ENCODE measurements around the gene PARP16. TPM values are rescaled to one million over a fixed set of nuclear protein-coding genes. Genes with fewer than 3 reads are reported as not detected.

The PARP16 gene
- total RNA-seq, 2 experiments from 2014 or later = 12.3 TPM

- POLR2A ChIA-PET = no interaction called here
- Mint-ChIP-seq H3K27ac (no peak overlapping the region), H3K4me3 (no peak overlapping the region), H3K27me3 (no peaks in the 10 kb centered on the region), H3K9me3 (no peaks in the 10 kb centered on the region), H3K36me3 (peaks cover 19% of the 10 kb centered on the region), H3K4me1 (ENCODE audit: low read depth) (no peaks in the 10 kb centered on the region)
- no peak for DNase-seq
- intact Hi-C loops (cut with micrococcal nuclease) = no loop called here
- CTCF ChIA-PET = no interaction called here
These were observed 20.2 kb downstream of the PARP16 start for GRCh38 chr15:65266469-65266868.

GRCh38 chr15:65264863-65265430 lies 21.7 kb downstream of the PARP16 start:
- no peaks in the 10 kb centered on the region for H3K27me3 Mint-ChIP-seq
- peaks cover 18% of the 10 kb centered on the region for H3K36me3 Mint-ChIP-seq
- H3K27ac Mint-ChIP-seq = no peak overlapping the region
- DNase-seq = no peak
- H3K9me3 Mint-ChIP-seq = no peaks in the 10 kb centered on the region
- ChIA-PET CTCF (interaction anchor here (1.7 kb wide), 1 partner anchor 54 kb away, joined by 4 read pairs; the partner anchor contains the start of gene CILP), POLR2A (no interaction called here)
- H3K4me1 Mint-ChIP-seq (ENCODE audit: low read depth) = no peaks in the 10 kb centered on the region
- H3K4me3 Mint-ChIP-seq = no peak overlapping the region
- intact Hi-C loops (cut with micrococcal nuclease) = no loop called here

- CTCF ChIA-PET = no interaction called here
- POLR2A ChIA-PET = no interaction called here
- intact Hi-C loops (cut with micrococcal nuclease) = no loop called here
- Mint-ChIP-seq H3K36me3 (peaks cover 25% of the 10 kb centered on the region), H3K9me3 (no peaks in the 10 kb centered on the region), H3K27ac (no peak overlapping the region), H3K27me3 (no peaks in the 10 kb centered on the region), H3K4me3 (no peak overlapping the region), H3K4me1 (ENCODE audit: low read depth) (no peaks in the 10 kb centered on the region)
- DNase-seq = no peak
These were observed 23.4 kb downstream of the PARP16 start for GRCh38 chr15:65263313-65263712.

- Mint-ChIP-seq H3K27ac (no peak overlapping the region), H3K4me3 (no peak overlapping the region), H3K27me3 (no peaks in the 10 kb centered on the region), H3K36me3 (peaks cover 26% of the 10 kb centered on the region), H3K9me3 (no peaks in the 10 kb centered on the region), H3K4me1 (ENCODE audit: low read depth) (no peaks in the 10 kb centered on the region)
- intact Hi-C loops (cut with micrococcal nuclease) = no loop called here
- no peak for DNase-seq
- POLR2A ChIA-PET = no interaction called here
- CTCF ChIA-PET = no interaction called here
These were observed 25.7 kb downstream of the PARP16 start for GRCh38 chr15:65260968-65261367.

- no peak overlapping the region for H3K4me3 Mint-ChIP-seq
- POLR2A ChIA-PET = no interaction called here
- no peaks in the 10 kb centered on the region for H3K4me1 Mint-ChIP-seq (ENCODE audit: low read depth)
- H3K27ac Mint-ChIP-seq = no peak overlapping the region
- peaks cover 26% of the 10 kb centered on the region for H3K36me3 Mint-ChIP-seq
- CTCF ChIA-PET = no interaction called here
- no peaks in the 10 kb centered on the region for H3K9me3 Mint-ChIP-seq
- intact Hi-C loops (cut with micrococcal nuclease) = no loop called here
- no peaks in the 10 kb centered on the region for H3K27me3 Mint-ChIP-seq
- DNase-seq = no peak
These were observed 27.3 kb downstream of the PARP16 start for GRCh38 chr15:65259367-65259797.

GRCh38 chr15:65258375-65259262 lies 28.1 kb downstream of the PARP16 start:
- Mint-ChIP-seq H3K4me1 (ENCODE audit: low read depth) (no peaks in the 10 kb centered on the region), H3K36me3 (peaks cover 26% of the 10 kb centered on the region), H3K27me3 (no peaks in the 10 kb centered on the region), H3K27ac (no peak overlapping the region), H3K4me3 (no peak overlapping the region), H3K9me3 (no peaks in the 10 kb centered on the region)
- intact Hi-C loops (cut with micrococcal nuclease) = no loop called here
- ChIA-PET POLR2A (no interaction called here), CTCF (interaction anchor here (1.0 kb wide), 1 partner anchor 46 kb away, joined by 5 read pairs; no protein-coding TSS in a partner anchor)
- DNase-seq = no peak

GRCh38 chr15:65255486-65256140 lies 31.1 kb downstream of the PARP16 start:
- no peak overlapping the region for H3K4me3 Mint-ChIP-seq
- intact Hi-C loops (cut with micrococcal nuclease) = no loop called here
- no peak for DNase-seq
- peaks cover 20% of the 10 kb centered on the region for H3K36me3 Mint-ChIP-seq
- no peak overlapping the region for H3K27ac Mint-ChIP-seq
- ChIA-PET POLR2A (no interaction called here), CTCF (no interaction called here)
- peaks cover under 1% of the 10 kb centered on the region for H3K4me1 Mint-ChIP-seq (ENCODE audit: low read depth)
- no peaks in the 10 kb centered on the region for H3K27me3 Mint-ChIP-seq
- H3K9me3 Mint-ChIP-seq = no peaks in the 10 kb centered on the region

GRCh38 chr15:65254758-65255157 lies 31.9 kb downstream of the PARP16 start:
- no peak overlapping the region for H3K4me3 Mint-ChIP-seq
- peaks cover 18% of the 10 kb centered on the region for H3K36me3 Mint-ChIP-seq
- no peak overlapping the region for H3K27ac Mint-ChIP-seq
- DNase-seq = no peak
- H3K27me3 Mint-ChIP-seq = no peaks in the 10 kb centered on the region
- ChIA-PET POLR2A (no interaction called here), CTCF (no interaction called here)
- H3K9me3 Mint-ChIP-seq = no peaks in the 10 kb centered on the region
- peaks cover 9% of the 10 kb centered on the region for H3K4me1 Mint-ChIP-seq (ENCODE audit: low read depth)
- intact Hi-C loops (cut with micrococcal nuclease) = no loop called here

- Mint-ChIP-seq H3K27ac (no peak overlapping the region), H3K4me3 (no peak overlapping the region), H3K27me3 (no peaks in the 10 kb centered on the region), H3K9me3 (no peaks in the 10 kb centered on the region), H3K36me3 (peaks cover 16% of the 10 kb centered on the region), H3K4me1 (ENCODE audit: low read depth) (peaks cover 13% of the 10 kb centered on the region)
- intact Hi-C loops (cut with micrococcal nuclease) = no loop called here
- DNase-seq = no peak
- CTCF ChIA-PET = no interaction called here
- POLR2A ChIA-PET = no interaction called here
These were observed 32.3 kb downstream of the PARP16 start for GRCh38 chr15:65254356-65254755.

GRCh38 chr15:65249641-65250040 lies 37.0 kb downstream of the PARP16 start:
- intact Hi-C loops (cut with micrococcal nuclease) = loop anchor here (2.0 to 5.0 kb wide), 2 partner anchors 38 to 47 kb away; partner anchors contain the start of genes PARP16 and RNU5A-1
- POLR2A ChIA-PET = interaction anchor here (0.6 to 2.0 kb wide), 5 partner anchors 31 to 1094 kb away, joined by 3 to 14 read pairs (median 4); partner anchors contain the start of genes CLPX, PARP16 and RNU5B-1
- no peak overlapping the region for H3K4me3 Mint-ChIP-seq
- no peaks in the 10 kb centered on the region for H3K27me3 Mint-ChIP-seq
- peak; percentile 89 for DNase-seq
- H3K36me3 Mint-ChIP-seq = peaks cover 5% of the 10 kb centered on the region
- CTCF ChIA-PET = interaction anchor here (0.9 to 1.6 kb wide), 4 partner anchors 21 to 64 kb away, joined by 3 to 10 read pairs (median 5); partner anchors contain the start of genes CILP, CLPX and PARP16
- H3K4me1 Mint-ChIP-seq (ENCODE audit: low read depth) = peaks cover 16% of the 10 kb centered on the region
- peak overlapping the region; percentile 60 for H3K27ac Mint-ChIP-seq
- H3K9me3 Mint-ChIP-seq = no peaks in the 10 kb centered on the region

- H3K9me3 Mint-ChIP-seq = no peaks in the 10 kb centered on the region
- POLR2A ChIA-PET = interaction anchor here (1.4 to 2.0 kb wide), 2 partner anchors 56 to 63 kb away, joined by 4 to 14 read pairs; partner anchors contain the start of genes CLPX and RNU5B-1
- H3K4me1 Mint-ChIP-seq (ENCODE audit: low read depth) = peaks cover 16% of the 10 kb centered on the region
- H3K36me3 Mint-ChIP-seq = peaks cover 5% of the 10 kb centered on the region
- H3K27me3 Mint-ChIP-seq = no peaks in the 10 kb centered on the region
- intact Hi-C loops (cut with micrococcal nuclease) = loop anchor here (2.0 to 5.0 kb wide), 2 partner anchors 39 to 48 kb away; partner anchors contain the start of genes PARP16 and RNU5A-1
- no peak overlapping the region for H3K27ac Mint-ChIP-seq
- DNase-seq = no peak
- CTCF ChIA-PET = interaction anchor here (0.6 to 1.6 kb wide), 3 partner anchors 22 to 1338 kb away, joined by 3 to 10 read pairs (median 4); partner anchors contain the start of gene PARP16
- H3K4me3 Mint-ChIP-seq = no peak overlapping the region
These were observed 38.0 kb downstream of the PARP16 start for GRCh38 chr15:65248511-65249255.
